MCF 10A (cell line): ENCODE measurements around the gene ZNF598. TPM values are rescaled to one million over a fixed set of nuclear protein-coding genes. Genes with fewer than 3 reads are reported as not detected.
"Not testable (repeated sequence)": the region's sequence is repeated elsewhere in the genome, so short reads cannot be mapped to it uniquely, and the experiment has no call there.

Source experiments
- BruUV-seq: library from RNA; stranded (reverse); fragments of 400-500 nt; replicated peaks from 2 replicates; lab custom pipeline; 2021; lab: Mats Ljungman, UMichigan
- CTCF ChIA-PET: fragments of 300-600 bp; sonication (Branson Sonifier 250); formaldehyde crosslinking; extraction: SDS; loops from one replicate; lab custom pipeline; 2021; ENCODE audit warnings: antibody characterized with exemption, inconsistent platforms; lab: Yijun Ruan, JAX
- POLR2A ChIA-PET: fragments of 300-600, 350-650 bp; sonication (Branson Sonifier 250); formaldehyde crosslinking; extraction: SDS; loops from one replicate; lab custom pipeline; 2020; ENCODE audit warnings: antibody characterized with exemption, inconsistent platforms; lab: Yijun Ruan, JAX
- DNase-seq: peaks from one replicate; pipeline ENCODE4 v3.0.0-alpha.2; 2018; ENCODE audit not compliant: unreplicated experiment
- H3K27ac Mint-ChIP-seq: one replicate; pipeline ENCODE4 v1.8.0; 2022; ENCODE audit warnings: mild to moderate bottlenecking, low read depth, mixed read lengths; ENCODE audit not compliant: unreplicated experiment
- H3K27me3 Mint-ChIP-seq: one replicate; pipeline ENCODE4 v1.8.0; 2022; ENCODE audit warnings: mixed read lengths; ENCODE audit not compliant: insufficient read depth, unreplicated experiment
- H3K36me3 Mint-ChIP-seq: one replicate; pipeline ENCODE4 v1.8.0; 2022; ENCODE audit warnings: mild to moderate bottlenecking, moderate library complexity, mixed read lengths; ENCODE audit not compliant: insufficient read depth, unreplicated experiment
- H3K4me1 Mint-ChIP-seq: one replicate; pipeline ENCODE4 v1.8.0; 2022; ENCODE audit warnings: mixed read lengths; ENCODE audit not compliant: insufficient read depth, unreplicated experiment
- H3K4me3 Mint-ChIP-seq: one replicate; pipeline ENCODE4 v1.8.0; 2022; ENCODE audit warnings: mild to moderate bottlenecking, moderate library complexity, mixed read lengths; ENCODE audit not compliant: unreplicated experiment
- H3K9me3 Mint-ChIP-seq: one replicate; pipeline ENCODE4 v1.8.0; 2022; ENCODE audit warnings: mixed read lengths; ENCODE audit not compliant: unreplicated experiment
- intact Hi-C: fragments of 100-400 bp; cut with micrococcal nuclease; formaldehyde crosslinking; loops from 2 replicates; pipeline ENCODE4 v1.14.1; 2022
- total RNA-seq: library from RNA; stranded (reverse); gene quantifications from 2 replicates; pipeline ENCODE4 v1.2.3, GENCODE V29; 2022
- TF ChIP-seq, protein P1 (sequence below): fragments of 200-600 bp; IDR thresholded peaks from one replicate; pipeline ENCODE4 v1.8.0; 2022; ENCODE audit warnings: antibody characterized with exemption, mild to moderate bottlenecking; ENCODE audit not compliant: unreplicated experiment

ZNF598 gene
- total RNA-seq, 1 experiment from 2014 or later = 252 TPM

DNA sequence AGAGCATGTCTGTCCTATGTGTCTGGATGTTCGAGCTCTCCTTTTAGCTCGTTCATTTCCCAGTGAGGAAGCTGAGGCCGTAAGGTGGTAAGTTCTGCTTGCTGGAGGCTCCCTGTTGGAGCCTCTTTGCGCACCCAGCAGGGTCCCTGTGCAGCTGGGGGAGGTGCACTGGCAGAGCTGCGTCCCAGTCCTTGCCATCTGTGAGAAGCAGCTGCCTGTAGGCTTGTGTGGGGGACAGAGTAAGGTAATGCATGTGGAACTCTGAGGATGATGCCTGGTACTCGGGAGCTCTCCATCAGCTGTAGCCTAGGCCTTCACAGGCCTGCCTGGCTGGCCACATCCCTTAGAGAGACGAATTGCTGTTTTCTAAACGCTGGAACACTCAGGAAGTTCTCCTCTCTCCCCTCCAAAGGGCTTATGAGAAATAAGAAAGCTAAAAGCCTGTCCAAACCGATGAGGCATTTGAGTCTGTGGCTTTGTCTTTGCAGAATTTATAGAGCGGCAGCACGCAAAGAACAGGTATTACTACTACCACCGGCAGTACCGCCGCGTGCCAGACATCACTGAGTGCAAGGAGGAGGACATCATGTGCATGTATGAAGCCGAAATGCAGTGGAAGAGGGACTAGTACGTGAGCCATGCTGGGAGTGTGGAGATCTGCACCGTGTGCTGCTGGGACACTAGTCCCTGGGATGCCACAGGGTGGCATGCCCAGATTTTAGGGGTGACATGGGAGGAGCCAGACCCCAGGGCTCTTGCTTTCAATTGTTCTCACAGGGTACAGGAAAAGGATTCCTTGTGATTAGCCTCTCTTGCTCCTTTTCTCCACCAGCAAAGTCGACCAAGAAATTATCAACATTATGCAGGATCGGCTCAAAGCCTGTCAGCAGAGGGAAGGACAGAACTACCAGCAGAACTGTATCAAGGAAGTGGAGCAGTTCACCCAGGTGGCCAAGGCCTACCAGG is 48.7 kb downstream of the ZNF598 start:
- H3K27me3 Mint-ChIP-seq = no peaks in the 10 kb centered on the region
- peaks cover 23% of the 10 kb centered on the region for H3K4me1 Mint-ChIP-seq
- H3K36me3 Mint-ChIP-seq = peaks cover 59% of the 10 kb centered on the region
- DNase-seq = peak; percentile 68
- BruUV-seq = no TSS peak
- H3K4me3 Mint-ChIP-seq = peak overlapping the region; percentile 78
- peak overlapping the region; percentile 91 for H3K27ac Mint-ChIP-seq
- TF ChIP-seq, protein P1, sequence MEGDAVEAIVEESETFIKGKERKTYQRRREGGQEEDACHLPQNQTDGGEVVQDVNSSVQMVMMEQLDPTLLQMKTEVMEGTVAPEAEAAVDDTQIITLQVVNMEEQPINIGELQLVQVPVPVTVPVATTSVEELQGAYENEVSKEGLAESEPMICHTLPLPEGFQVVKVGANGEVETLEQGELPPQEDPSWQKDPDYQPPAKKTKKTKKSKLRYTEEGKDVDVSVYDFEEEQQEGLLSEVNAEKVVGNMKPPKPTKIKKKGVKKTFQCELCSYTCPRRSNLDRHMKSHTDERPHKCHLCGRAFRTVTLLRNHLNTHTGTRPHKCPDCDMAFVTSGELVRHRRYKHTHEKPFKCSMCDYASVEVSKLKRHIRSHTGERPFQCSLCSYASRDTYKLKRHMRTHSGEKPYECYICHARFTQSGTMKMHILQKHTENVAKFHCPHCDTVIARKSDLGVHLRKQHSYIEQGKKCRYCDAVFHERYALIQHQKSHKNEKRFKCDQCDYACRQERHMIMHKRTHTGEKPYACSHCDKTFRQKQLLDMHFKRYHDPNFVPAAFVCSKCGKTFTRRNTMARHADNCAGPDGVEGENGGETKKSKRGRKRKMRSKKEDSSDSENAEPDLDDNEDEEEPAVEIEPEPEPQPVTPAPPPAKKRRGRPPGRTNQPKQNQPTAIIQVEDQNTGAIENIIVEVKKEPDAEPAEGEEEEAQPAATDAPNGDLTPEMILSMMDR = no peak
- intact Hi-C loops = no loop called here
- POLR2A ChIA-PET = interaction anchor here (1.4 to 8.9 kb wide), 11 partner anchors 8 to 194 kb away, joined by 4 to 72 read pairs (median 8); partner anchors contain the start of genes EME2, GFER, MRPS34 and MSRB1
- CTCF ChIA-PET = interaction anchor here (1.3 kb wide), 1 partner anchor 97 kb away, joined by 3 read pairs; no protein-coding TSS in a partner anchor
- no peaks in the 10 kb centered on the region for H3K9me3 Mint-ChIP-seq

DNA sequence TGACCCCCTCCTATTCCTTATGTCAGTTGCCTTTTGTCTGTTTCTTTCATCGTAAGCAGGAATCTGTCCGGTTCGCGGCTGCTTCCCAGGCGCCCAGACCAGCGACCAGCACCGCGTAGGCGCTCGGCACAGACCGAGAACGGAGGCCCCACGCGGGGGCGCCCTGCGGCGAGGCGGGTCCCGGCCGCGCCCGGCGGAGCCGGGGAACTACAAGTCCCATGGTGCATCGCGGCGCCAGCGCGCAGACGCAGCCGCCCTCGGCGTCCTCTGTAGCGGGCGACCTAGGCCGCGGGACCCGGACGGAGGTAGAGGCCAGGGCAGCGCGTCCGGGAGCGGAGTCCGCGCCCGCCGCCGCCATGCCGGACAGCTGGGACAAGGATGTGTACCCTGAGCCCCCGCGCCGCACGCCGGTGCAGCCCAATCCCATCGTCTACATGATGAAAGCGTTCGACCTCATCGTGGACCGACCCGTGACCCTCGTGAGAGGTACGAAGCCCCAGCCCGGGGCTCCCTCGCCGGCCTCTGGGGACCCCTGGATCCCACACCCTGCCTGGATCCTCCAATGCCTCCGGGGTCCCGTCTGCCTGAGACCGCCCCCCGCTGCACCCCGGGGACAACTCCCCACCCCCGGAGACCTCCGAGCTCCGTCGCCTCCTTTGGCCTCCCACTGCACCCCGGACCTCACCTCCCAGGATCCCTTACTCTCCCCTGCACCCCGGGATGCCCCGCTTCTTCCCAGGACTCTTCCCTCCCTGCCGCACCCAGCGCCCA is 50.2 kb downstream of the ZNF598 start, which contains the start of gene NDUFB10:
NDUFB10 (plus strand) TSS at position 270 of the 771 bp plus-strand sequence; CDS start at position 357, 87 bp downstream.
- no TSS peak for BruUV-seq
- TF ChIP-seq, protein P1 = peak; percentile 48
- H3K4me1 Mint-ChIP-seq = peaks cover 23% of the 10 kb centered on the region
- H3K4me3 Mint-ChIP-seq = peak within 1 kb of the TSS; percentile 78
- ChIA-PET CTCF (interaction anchor here (0.6 to 1.4 kb wide), 4 partner anchors 44 to 280 kb away, joined by 3 to 4 read pairs (median 3); no protein-coding TSS in a partner anchor), POLR2A (interaction anchor here (0.6 to 8.9 kb wide), 14 partner anchors 10 to 770 kb away, joined by 3 to 72 read pairs (median 4); partner anchors contain the start of genes EME2, MRPS34, MSRB1 and NUBP2)
- no peaks in the 10 kb centered on the region for H3K27me3 Mint-ChIP-seq
- peak within 1 kb of the TSS; percentile 91 for H3K27ac Mint-ChIP-seq
- DNase-seq = peak; percentile 89
- intact Hi-C loops = no loop called here
- no peaks in the 10 kb centered on the region for H3K9me3 Mint-ChIP-seq
- H3K36me3 Mint-ChIP-seq = peaks cover 44% of the 10 kb centered on the region

DNA sequence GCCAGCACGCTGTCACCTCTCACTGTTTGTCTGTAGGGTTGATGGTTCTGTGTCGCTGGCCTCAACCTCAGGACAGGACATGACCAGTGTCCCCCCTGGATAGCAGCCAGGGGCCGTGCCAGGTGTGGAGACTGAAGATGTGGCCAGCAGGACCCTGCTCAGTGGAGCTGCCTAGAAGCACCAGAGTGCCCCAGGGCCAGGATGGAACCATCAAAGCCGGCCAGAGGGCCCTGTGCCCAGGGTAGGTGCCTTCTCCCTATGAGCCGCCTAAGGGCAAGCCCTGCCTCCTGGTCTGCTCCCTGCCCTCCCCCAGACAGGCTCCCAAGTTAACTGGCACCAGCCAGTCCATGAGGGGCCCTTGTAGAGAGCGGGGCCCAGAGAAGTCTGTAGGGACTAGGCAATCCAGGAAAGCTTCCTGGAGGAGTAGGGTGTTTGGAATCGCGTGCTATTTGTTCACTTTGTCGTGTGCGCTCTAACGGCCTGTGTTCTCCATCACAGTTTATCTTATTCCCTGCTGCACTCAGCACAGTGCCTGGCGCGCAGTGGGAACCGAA is 50.8 kb downstream of the ZNF598 start:
- CTCF ChIA-PET = interaction anchor here (0.7 to 1.4 kb wide), 2 partner anchors 44 to 58 kb away, joined by 3 to 4 read pairs; no protein-coding TSS in a partner anchor
- H3K27ac Mint-ChIP-seq = peak overlapping the region; percentile 91
- intact Hi-C loops = no loop called here

DNA sequence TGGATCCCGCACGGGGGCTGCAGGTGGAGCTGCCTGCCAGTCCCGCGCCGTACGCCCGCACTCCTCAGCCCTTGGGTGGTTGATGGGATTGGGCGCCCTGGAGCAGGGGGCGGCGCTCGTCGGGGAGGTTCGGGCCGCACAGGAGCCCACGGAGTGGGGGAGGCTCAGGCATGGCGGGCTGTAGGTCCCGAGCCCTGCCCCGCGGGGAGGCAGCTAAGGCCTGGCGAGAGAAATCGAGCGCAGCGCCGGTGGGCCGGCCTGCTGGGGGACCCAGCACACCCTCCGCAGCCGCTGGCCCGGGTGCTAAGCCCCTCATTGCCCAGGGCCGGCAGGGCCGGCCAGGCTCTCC is 51.5 kb downstream of the ZNF598 start:
- POLR2A ChIA-PET = interaction anchor here (0.8 to 1.5 kb wide), 4 partner anchors 14 to 176 kb away, joined by 3 to 4 read pairs (median 4); partner anchors contain the start of genes MSRB1, NUBP2, SPSB3 and TBL3
- CTCF ChIA-PET = interaction anchor here (1.2 to 1.4 kb wide), 3 partner anchors 29 to 45 kb away, joined by 3 read pairs; no protein-coding TSS in a partner anchor
- DNase-seq, BruUV-seq, H3K4me3 Mint-ChIP-seq, H3K9me3 Mint-ChIP-seq, intact Hi-C loops, H3K27me3 Mint-ChIP-seq, H3K27ac Mint-ChIP-seq: not testable (repeated sequence)
- Mint-ChIP-seq H3K36me3 (peaks cover 31% of the 10 kb centered on the region), H3K4me1 (peaks cover 16% of the 10 kb centered on the region)

More for the DNA sequence above, 50.8 kb downstream of the ZNF598 start:
- TF ChIP-seq, protein P1 = no peak
- no TSS peak for BruUV-seq
- Mint-ChIP-seq H3K27me3 (no peaks in the 10 kb centered on the region), H3K9me3 (no peaks in the 10 kb centered on the region), H3K4me1 (peaks cover 23% of the 10 kb centered on the region), H3K36me3 (peaks cover 37% of the 10 kb centered on the region), H3K4me3 (peak overlapping the region; percentile 78)
- DNase-seq = no peak
- POLR2A ChIA-PET = interaction anchor here (0.8 to 8.9 kb wide), 7 partner anchors 10 to 176 kb away, joined by 3 to 72 read pairs (median 4); partner anchors contain the start of genes MSRB1, NUBP2, SPSB3 and TBL3

DNA sequence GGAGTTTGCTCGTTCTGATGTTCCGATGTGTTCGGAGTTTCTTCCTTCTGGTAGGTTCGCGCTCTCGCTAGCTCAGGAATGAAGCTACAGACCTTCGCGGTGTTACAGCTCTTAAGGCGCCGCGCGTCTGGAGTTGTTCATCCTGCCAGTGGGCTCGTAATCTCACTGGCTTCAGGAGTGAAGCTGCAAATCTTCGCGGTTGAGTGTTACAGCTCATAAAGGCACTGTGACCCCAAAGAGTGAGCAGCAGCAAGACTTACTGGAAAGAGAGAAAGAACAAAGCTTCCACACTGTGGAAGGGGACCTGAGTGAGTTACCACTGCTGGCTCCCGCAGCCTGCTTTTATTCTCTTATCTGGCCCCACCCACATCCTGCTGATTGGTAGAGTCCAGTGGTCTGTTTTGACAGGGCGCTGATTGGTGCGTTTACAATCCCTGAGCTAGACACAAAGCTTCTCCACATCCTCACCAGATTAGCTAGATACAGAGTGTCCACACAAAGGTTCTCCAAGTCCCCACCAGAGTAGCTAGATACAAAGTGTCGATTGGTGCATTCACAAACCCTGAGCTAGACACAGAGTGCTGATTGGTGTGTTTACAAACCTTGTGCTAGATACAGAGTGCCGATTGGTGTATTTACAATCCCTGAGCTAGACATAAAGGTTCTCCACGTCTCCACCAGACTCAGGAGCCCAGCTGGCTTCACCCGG is 52.0 kb downstream of the ZNF598 start:
- H3K4me3 Mint-ChIP-seq, DNase-seq, H3K27me3 Mint-ChIP-seq, intact Hi-C loops, H3K9me3 Mint-ChIP-seq, BruUV-seq, H3K27ac Mint-ChIP-seq: not testable (repeated sequence)
- POLR2A ChIA-PET = interaction anchor here (1.5 kb wide), 1 partner anchor 14 kb away, joined by 4 read pairs; the partner anchor contains the start of gene TBL3
- CTCF ChIA-PET = interaction anchor here (1.2 to 1.4 kb wide), 3 partner anchors 29 to 45 kb away, joined by 3 read pairs; no protein-coding TSS in a partner anchor
- Mint-ChIP-seq H3K36me3 (peaks cover 25% of the 10 kb centered on the region), H3K4me1 (peaks cover 15% of the 10 kb centered on the region)
